K562 (cell line): ENCODE data around the gene IL10RB. TPM values are rescaled to one million over a fixed set of nuclear protein-coding genes. Genes with fewer than 3 reads are reported as not detected.

Experiments used
- ATAC-seq: fragments of 200-7000 bp; cut with Tn5 transposase; 3 replicates; pipeline ENCODE4 v1.9.1; 2020; ENCODE audit warnings: moderate library complexity
- BruUV-seq: library from RNA; stranded (reverse); fragments of 400-500 nt; replicated peaks from 2 replicates; lab custom pipeline; 2021; lab: Mats Ljungman, UMichigan
- CTCF ChIA-PET: fragments of 300-600 bp; formaldehyde crosslinking; extraction: SDS; loops from one replicate; lab custom pipeline; 2021; ENCODE audit warnings: low intra/inter-chr PET ratio; lab: Yijun Ruan, JAX
- POLR2A ChIA-PET: fragments of 300-600, 350-650 bp; sonication (Branson Sonifier 250); formaldehyde crosslinking; extraction: SDS; loops from one replicate; lab custom pipeline; 2021; ENCODE audit warnings: antibody characterized with exemption, inconsistent platforms; lab: Yijun Ruan, JAX
- DNase-seq, 4 experiments: peaks; one replicate each; pipeline versions ENCODE4 v3.0.0 to v3.0.0-alpha.2; 2011 to 2018; ENCODE audit warnings: low spot score in 3 of 4, mixed read lengths in 3 of 4; ENCODE audit errors: extremely low read depth in 1 of 4
- FAIRE-seq: peaks from 2 replicates; lab custom pipeline; 2011; peaks lifted over from hg19 to GRCh38; lab: Jason Lieb, UNC
- H2AFZ ChIP-seq: 2 replicates; pipeline ENCODE4 v1.6.0; 2011; ENCODE audit warnings: low read depth, low read length, control low read depth, inconsistent platforms
- H3K27ac ChIP-seq: fragments of 200-600 bp; 3 replicates; pipeline ENCODE4 v1.8.0; 2011; ENCODE audit warnings: low read depth, mild to moderate bottlenecking, control low read depth, inconsistent platforms, low read length, moderate library complexity, mixed read lengths; ENCODE audit errors: extremely low read depth
- H3K27me3 ChIP-seq, 2 experiments: fragments of 300-600 bp in 1 of 2; 2 replicates in 1 of 2; 3 replicates in 1 of 2; pipeline versions ENCODE4 v1.6.0 to v1.8.0; 2011; ENCODE audit warnings: inconsistent platforms in 2 of 2, low read length in 2 of 2, mild to moderate bottlenecking in 1 of 2, mixed read lengths in 1 of 2, moderate library complexity in 1 of 2; ENCODE audit not compliant: control insufficient read depth in 2 of 2, insufficient read depth in 2 of 2
- H3K36me3 ChIP-seq: fragments of 300-600 bp; 3 replicates; pipeline ENCODE4 v1.8.0; 2011; ENCODE audit warnings: mild to moderate bottlenecking, low read length, inconsistent platforms; ENCODE audit not compliant: control insufficient read depth, insufficient read depth
- H3K4me1 ChIP-seq, 2 experiments: fragments of 200-600 bp in 1 of 2; replicated peaks in 1 of 2; 2 replicates in 1 of 2; 3 replicates in 1 of 2; pipeline versions ENCODE4 v1.5.1 to v1.8.0; 2011; ENCODE audit warnings: inconsistent platforms in 2 of 2, low read length in 2 of 2, mild to moderate bottlenecking in 1 of 2, mixed read lengths in 1 of 2, moderate library complexity in 1 of 2; ENCODE audit not compliant: control insufficient read depth in 2 of 2, insufficient read depth in 2 of 2
- H3K4me2 ChIP-seq: 2 replicates; pipeline ENCODE4 v1.6.1; 2011; ENCODE audit warnings: low read length, control low read depth, inconsistent platforms, mixed read lengths; ENCODE audit not compliant: insufficient read depth
- H3K4me3 ChIP-seq: fragments of 200-600 bp; sonication (generic), shearing (Covaris generic); 2 replicates; pipeline ENCODE4 v1.5.1; 2016; ENCODE audit warnings: control low read depth, inconsistent platforms
- H3K79me2 ChIP-seq: fragments of 200-600 bp; 3 replicates; pipeline ENCODE4 v1.8.0; 2011; ENCODE audit warnings: low read length, inconsistent platforms; ENCODE audit not compliant: control insufficient read depth, insufficient read depth
- H3K9ac ChIP-seq, 2 experiments: 2 replicates each; pipeline versions ENCODE4 v1.6.0 to v1.6.1; 2011; ENCODE audit warnings: low read depth in 2 of 2, low read length in 2 of 2, control low read depth in 1 of 2, inconsistent platforms in 1 of 2, mild to moderate bottlenecking in 1 of 2, mixed read lengths in 1 of 2; ENCODE audit not compliant: insufficient read depth in 1 of 2
- H3K9me1 ChIP-seq: one replicate; pipeline ENCODE4 v1.6.0; 2011; ENCODE audit warnings: inconsistent platforms, mild to moderate bottlenecking, low read length, moderate library complexity; ENCODE audit not compliant: control insufficient read depth, insufficient read depth
- H3K9me3 ChIP-seq: replicated peaks from 2 replicates; pipeline ENCODE4 v1.5.1; 2011; ENCODE audit warnings: low read depth, low read length, inconsistent platforms; ENCODE audit not compliant: control insufficient read depth, insufficient read depth
- H4K20me1 ChIP-seq: replicated peaks from 2 replicates; pipeline ENCODE4 v1.6.1; 2011; ENCODE audit warnings: low read length, inconsistent platforms, mixed read lengths; ENCODE audit not compliant: control insufficient read depth, insufficient read depth
- FIP1L1 ChIP-seq: fragments of 200-400 bp; formaldehyde crosslinking; IDR thresholded peaks from 2 replicates; pipeline ENCODE4 v1.6.1; 2018; ENCODE audit warnings: mild to moderate bottlenecking, low read depth, low read length; ENCODE audit not compliant: poor library complexity, severe bottlenecking
- GABPB1 ChIP-seq: sonication (generic); formaldehyde crosslinking; IDR thresholded peaks from 2 replicates; pipeline ENCODE4 v1.8.0; 2022; ENCODE audit warnings: mild to moderate bottlenecking, missing genetic modification reagents
- L3MBTL2 ChIP-seq: fragments of 450-650 bp; IDR thresholded peaks from 2 replicates; pipeline ENCODE4 v1.6.1; 2016; ENCODE audit warnings: mild to moderate bottlenecking, moderate library complexity
- NR3C1 ChIP-seq: sonication (generic); formaldehyde crosslinking; IDR thresholded peaks from 2 replicates; pipeline ENCODE4 v1.8.1; 2022; ENCODE audit warnings: missing genetic modification reagents
- POLR3A ChIP-seq: IDR thresholded peaks from 2 replicates; pipeline ENCODE4 v1.6.1; 2011; ENCODE audit warnings: borderline replicate concordance, mild to moderate bottlenecking, moderate library complexity; ENCODE audit not compliant: insufficient read length, insufficient read depth; ENCODE audit errors: extremely low read depth
- RCOR1 ChIP-seq, 2 experiments: IDR thresholded peaks; 2 replicates each; pipeline ENCODE4 v1.6.1; 2012; ENCODE audit warnings: low read depth in 2 of 2, low read length in 2 of 2, borderline replicate concordance in 1 of 2, improper control_type of control experiment in 1 of 2
- RFX5 ChIP-seq: IDR thresholded peaks from 2 replicates; pipeline ENCODE4 v1.6.1; 2011; ENCODE audit warnings: low read depth, mild to moderate bottlenecking, improper control_type of control experiment, low read length
- SFPQ ChIP-seq: fragments of 200-400 bp; formaldehyde crosslinking; IDR thresholded peaks from 2 replicates; pipeline ENCODE4 v1.6.1; 2017; ENCODE audit warnings: mild to moderate bottlenecking, low read depth, low read length, moderate library complexity
- SRSF7 ChIP-seq: fragments of 200-400 bp; formaldehyde crosslinking; optimal IDR thresholded peaks from 2 replicates; pipeline ENCODE3; 2017; ENCODE audit warnings: mild to moderate bottlenecking, low read depth, low read length
- ZC3H8 ChIP-seq: fragments of 450-650 bp; IDR thresholded peaks from 2 replicates; pipeline ENCODE4 v1.6.1; 2017
- ZNF511 ChIP-seq: sonication (generic); formaldehyde crosslinking; IDR thresholded peaks from 2 replicates; pipeline ENCODE4 v1.8.0; 2022; ENCODE audit warnings: mild to moderate bottlenecking, missing genetic modification reagents
- WGBS: fragments of 100-300 bp; shearing (Covaris generic); methylation state at CpG from one replicate; pipeline ENCODE4 v1.1.6; 2016; ENCODE audit warnings: low coverage, mixed read lengths; ENCODE audit not compliant: insufficient coverage; ENCODE audit errors: missing lambda C conversion rate; 5-methylcytosine and 5-hydroxymethylcytosine counted together
- in situ Hi-C: fragments of 300-500 bp; cut with MboI; formaldehyde crosslinking; loops from 4 replicates; pipeline ENCODE4 v1.15.0; 2018; ENCODE audit warnings: inconsistent platforms, mixed read lengths
- intact Hi-C: fragments of 100-400 bp; cut with micrococcal nuclease; formaldehyde crosslinking; loops from 2 replicates; pipeline ENCODE4 v1.14.2; 2022
- polyA plus RNA-seq, 8 experiments: library from polyadenylated mRNA; depleted of rRNA in 4 of 8; stranded (reverse) in 5 of 8; unstranded in 3 of 8; fragments of >200 nt; fragmentation: Nextera tagmentation in 2 of 8; fragmentation: Illumina TruSeq in 1 of 8; extraction: Ambion mirVana in 2 of 8; extraction: Trizol in 1 of 8; gene quantifications; 2 replicates each; pipeline versions ENCODE4 v1.2.1 to v1.2.3, GENCODE V29; 2011 to 2014; ENCODE audit warnings: inconsistent platforms in 1 of 8, missing spikeins in 1 of 8
- total RNA-seq, 7 experiments: library from RNA; depleted of rRNA in 6 of 7; stranded (reverse); fragments of >200 nt in 6 of 7; fragmentation: Illumina TruSeq in 2 of 7; extraction: Trizol in 2 of 7; gene quantifications; 2 replicates each; pipeline versions ENCODE4 v1.2.1 to v1.2.3, GENCODE V29; 2011 to 2021; ENCODE audit warnings: low replicate concordance in 1 of 7

IL10RB gene
- total and polyA plus RNA-seq, 9 of the 15 experiments (the other 6 are each of a cell fraction or from before 2014, with no cell fraction given): 10.9 to 33.8 (median 23.0) TPM

- BruUV-seq: no TSS peak
- Histone ChIP-seq H3K9ac (no peak overlapping the region), H3K4me1 (no peaks in the 10 kb centered on the region), H3K4me3 (no peak overlapping the region), H3K27ac (no peak overlapping the region), H2AFZ (no peak overlapping the region), H3K9me3 (no peaks in the 10 kb centered on the region), H4K20me1 (no peaks in the 10 kb centered on the region), H3K27me3 (no peaks in the 10 kb centered on the region), H3K9me1 (no peaks in the 10 kb centered on the region), H3K36me3 (peaks cover 39% of the 10 kb centered on the region; the same call in 2 of the 3 replicates), H3K79me2 (no peaks in the 10 kb centered on the region), H3K4me2 (no peak overlapping the region)
- DNase-seq (no peak), ATAC-seq (no peak), FAIRE-seq (no peak)
- CTCF ChIA-PET: no interaction called here
- 70% methylated on average over 7 of the region's 7 CpGs for WGBS
- TF ChIP-seq GABPB1 (CRISPR knock-in tag) (no peak), RFX5 (no peak), POLR3A (no peak), L3MBTL2 (no peak), SRSF7 (no peak), NR3C1 (CRISPR knock-in tag) (no peak), RCOR1 (IDR thresholded peaks at IDR 0.05; ENCODE audit: borderline replicate concordance in 1 of 2, low read depth in 2 of 2, low read length in 2 of 2) (no peak), SFPQ (no peak), ZC3H8 (no peak), ZNF511 (CRISPR knock-in tag) (no peak), FIP1L1 (no peak)
- in situ Hi-C loops (loop anchor here (5.0 kb wide), 1 partner anchor 58 kb away; no protein-coding TSS in a partner anchor), intact Hi-C loops (no loop called here)
- POLR2A ChIA-PET: interaction anchor here (1.3 kb wide), 1 partner anchor 29 kb away, joined by 3 read pairs; no protein-coding TSS in a partner anchor
These were observed 6.2 kb upstream of the IL10RB start for GRCh38 chr21:33259995-33260394.
